ENCODE measurements around the gene TUBGCP5.
"Not testable (repeated sequence)": the region's sequence is repeated elsewhere in the genome, so short reads cannot be mapped to it uniquely, and the experiment has no call there.

TUBGCP5 gene

GRCh38 chr15:23039917-23040281 lies 530 bp upstream of the TUBGCP5 start:
- DNase-seq: no peak

- no peak for DNase-seq
Measured at GRCh38 chr15:23038726-23039142, 635 bp downstream of the TUBGCP5 start.

- peak; percentile 62 to 66 for DNase-seq
Measured at GRCh38 chr15:23035964-23036566, 3.3 kb downstream of the TUBGCP5 start.

- DNase-seq: no peak
Measured at GRCh38 chr15:23033979-23034378, 5.4 kb downstream of the TUBGCP5 start.

- DNase-seq: no peak
Measured at GRCh38 chr15:23026218-23026617, 13.2 kb downstream of the TUBGCP5 start.

- no peak for DNase-seq
Measured at GRCh38 chr15:23022156-23022555, 17.2 kb downstream of the TUBGCP5 start.

- DNase-seq: no peak
Measured at GRCh38 chr15:23014394-23015000, 24.9 kb downstream of the TUBGCP5 start.

GRCh38 chr15:23013681-23014080 lies 25.7 kb downstream of the TUBGCP5 start:
- no peak for DNase-seq

GRCh38 chr15:23012616-23013015 lies 26.8 kb downstream of the TUBGCP5 start:
- DNase-seq: not testable (repeated sequence)

GRCh38 chr15:23003736-23004135 lies 35.6 kb downstream of the TUBGCP5 start:
- no peak for DNase-seq

- DNase-seq: no peak
Measured at GRCh38 chr15:23002920-23003319, 36.4 kb downstream of the TUBGCP5 start.

GRCh38 chr15:22995795-22996194 lies 43.6 kb downstream of the TUBGCP5 start:
- DNase-seq: no peak

GRCh38 chr15:22992024-22992326 lies 47.4 kb downstream of the TUBGCP5 start:
- DNase-seq: no peak

GRCh38 chr15:22989576-22990477 lies 49.5 kb downstream of the TUBGCP5 start:
- DNase-seq: no peak

- DNase-seq: no peak
Measured at GRCh38 chr15:22988811-22989210, 50.6 kb downstream of the TUBGCP5 start.

- DNase-seq: not testable (repeated sequence)
Measured at GRCh38 chr15:22981931-22982330, 57.4 kb downstream of the TUBGCP5 start.

- no peak for DNase-seq
Measured at GRCh38 chr15:22981051-22981840, 58.1 kb downstream of the TUBGCP5 start.

GRCh38 chr15:22980189-22981050 lies 58.9 kb downstream of the TUBGCP5 start, which contains the start of gene CYFIP1:
Gene CYFIP1, minus strand, starts transcription at chr15:22980368. Its CDS starts 33,083 bp downstream, at chr15:22947285.
- peak; percentile 20 to 55 for DNase-seq

GRCh38 chr15:22979238-22980188 lies 59.9 kb downstream of the TUBGCP5 start:
- DNase-seq: peak; percentile 38 to 62

- DNase-seq: no peak
Measured at GRCh38 chr15:22978691-22979237, 60.6 kb downstream of the TUBGCP5 start.

GRCh38 chr15:22974745-22975144 lies 64.6 kb downstream of the TUBGCP5 start:
- DNase-seq: no peak
